GM19438 (cell line): Measurements from ENCODE around the gene MYPOP.
"Not testable (repeated sequence)": the region's sequence is repeated elsewhere in the genome, so short reads cannot be mapped to it uniquely, and the experiment has no call there.

Experiments
- ATAC-seq: cut with Tn5 transposase; IDR thresholded peaks from one replicate; pipeline ENCODE4 v1.9.1; 2021; ENCODE audit warnings: low read depth; ENCODE audit not compliant: unreplicated experiment

Gene MYPOP

DNA sequence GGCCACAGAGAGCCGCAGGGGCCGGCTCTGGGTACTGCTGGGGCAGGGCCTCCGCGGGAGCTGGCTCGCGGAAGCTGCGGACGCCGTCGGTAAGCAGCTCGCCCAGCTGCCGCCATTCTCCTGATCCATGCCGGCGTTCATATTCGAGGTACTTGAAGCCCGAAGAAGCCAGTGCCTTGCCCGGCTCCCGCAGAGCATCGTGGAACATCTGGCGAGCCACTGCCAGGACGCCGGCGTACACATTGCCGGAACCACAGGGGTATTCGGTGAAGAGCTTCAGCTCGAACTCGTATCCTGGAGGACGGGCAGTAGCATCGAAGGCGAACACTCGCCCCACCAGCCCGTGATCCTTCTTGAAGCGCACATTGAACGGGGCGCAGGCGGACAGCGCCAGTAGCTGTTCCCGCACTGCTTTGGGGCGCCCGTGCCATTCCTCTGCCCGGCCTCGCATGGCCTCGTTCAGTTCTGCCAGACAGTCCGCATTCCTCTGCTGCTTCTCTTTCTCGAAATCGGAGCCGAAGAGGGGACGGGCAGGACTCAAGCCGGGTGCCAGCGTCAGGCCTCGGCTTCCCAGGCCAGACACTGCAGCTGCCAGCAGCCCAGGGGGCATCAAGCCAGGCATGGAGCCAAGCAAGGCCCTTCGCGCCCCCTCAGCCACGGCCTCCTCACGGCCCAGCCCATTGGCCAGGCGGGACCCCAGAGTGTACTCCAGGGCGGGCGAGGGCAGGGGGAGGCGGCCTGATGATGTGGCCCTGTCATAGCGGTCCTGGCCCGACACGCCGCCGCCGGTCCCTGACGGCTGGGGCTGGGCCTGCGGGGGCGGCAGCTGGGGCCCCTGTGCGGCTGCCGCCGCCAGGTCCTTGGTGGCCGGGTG is 17.5 kb downstream of the MYPOP start:
- ATAC-seq: no peak

GRCh38 chr19:45883881-45884681 is 18.3 kb downstream of the MYPOP start:
- ATAC-seq: no peak

GRCh38 chr19:45883586-45883880 is 18.9 kb downstream of the MYPOP start:
- ATAC-seq: no peak

DNA sequence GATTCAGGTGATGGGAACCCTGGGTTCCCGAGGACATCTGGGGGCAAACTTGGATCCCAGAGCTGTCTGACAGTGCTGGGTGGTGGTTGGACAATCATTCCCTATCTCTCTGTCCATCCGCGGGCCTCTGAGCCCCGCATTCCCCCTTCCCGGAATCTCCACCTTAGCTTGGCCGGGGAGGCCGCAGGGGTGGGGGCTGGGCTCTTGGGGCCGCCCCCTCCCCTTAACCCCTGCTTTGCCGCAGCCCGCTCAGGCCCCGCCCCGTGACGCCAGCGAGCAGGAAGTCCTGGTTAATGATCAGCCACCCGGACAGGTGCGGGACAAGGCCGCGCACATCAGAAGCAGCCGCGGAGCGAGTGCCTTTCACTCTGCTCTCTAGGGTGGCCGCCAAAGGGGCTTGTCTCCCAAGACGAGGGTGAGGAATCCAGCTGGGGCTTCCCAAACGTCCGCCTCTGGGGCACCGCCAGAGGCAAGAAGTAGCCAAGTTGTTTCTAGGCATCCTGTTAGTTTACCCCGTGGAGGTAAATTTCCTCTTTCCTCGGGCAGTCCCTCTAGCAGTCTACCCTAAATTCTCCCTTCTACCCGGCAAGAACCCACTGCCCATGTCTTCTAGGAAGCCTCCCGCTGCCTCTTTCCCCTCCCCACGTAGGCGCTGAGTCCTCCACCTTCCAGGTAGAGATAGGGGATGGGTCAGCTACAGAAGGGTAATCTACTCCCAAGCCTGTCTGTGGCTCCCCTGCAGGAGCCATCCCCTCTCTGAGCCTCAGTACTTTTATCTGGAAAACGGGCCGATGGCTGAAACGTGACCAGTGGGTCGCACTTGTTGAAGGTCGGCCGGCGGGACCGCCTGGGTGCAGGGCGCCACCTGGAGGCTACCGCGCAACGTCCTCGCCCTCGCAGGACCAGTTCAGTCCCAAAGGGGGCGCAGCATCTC is 19.5 kb downstream of the MYPOP start:
- no peak for ATAC-seq

DNA sequence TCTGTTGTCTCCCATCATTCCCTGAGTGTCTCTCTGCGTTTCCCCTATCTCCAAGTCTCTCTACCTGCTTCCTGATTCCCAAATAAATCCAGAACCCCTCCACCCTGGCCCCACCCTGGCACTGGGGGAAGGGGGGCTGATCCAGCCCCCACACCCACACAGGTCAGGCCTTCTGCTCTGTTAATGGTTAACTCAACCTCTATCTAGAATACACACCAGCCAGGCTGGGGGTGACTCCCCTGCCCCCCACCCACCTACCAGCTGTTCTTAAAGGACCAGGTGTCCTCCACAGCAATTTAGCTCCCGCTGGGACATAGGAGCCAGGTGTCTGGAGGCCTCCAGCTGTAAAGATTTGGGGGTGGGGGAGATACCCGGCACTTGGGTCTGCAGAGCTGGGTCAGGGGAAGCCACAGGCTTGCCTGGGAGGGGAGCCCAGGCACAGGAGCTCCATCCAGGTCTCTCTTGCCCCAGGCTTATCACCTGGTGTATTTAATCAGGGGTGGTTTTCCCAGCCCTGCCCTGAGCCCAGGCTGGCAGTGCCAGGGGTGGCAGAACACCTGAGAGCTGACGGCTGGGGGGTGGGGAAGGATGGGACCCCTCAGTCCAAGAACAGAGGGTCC is 20.4 kb downstream of the MYPOP start:
- ATAC-seq: no peak

- no peak for ATAC-seq
Observed at GRCh38 chr19:45881082-45881908, 21.1 kb downstream of the MYPOP start.

- ATAC-seq: no peak
Observed at GRCh38 chr19:45879971-45880370, 22.4 kb downstream of the MYPOP start.

DNA sequence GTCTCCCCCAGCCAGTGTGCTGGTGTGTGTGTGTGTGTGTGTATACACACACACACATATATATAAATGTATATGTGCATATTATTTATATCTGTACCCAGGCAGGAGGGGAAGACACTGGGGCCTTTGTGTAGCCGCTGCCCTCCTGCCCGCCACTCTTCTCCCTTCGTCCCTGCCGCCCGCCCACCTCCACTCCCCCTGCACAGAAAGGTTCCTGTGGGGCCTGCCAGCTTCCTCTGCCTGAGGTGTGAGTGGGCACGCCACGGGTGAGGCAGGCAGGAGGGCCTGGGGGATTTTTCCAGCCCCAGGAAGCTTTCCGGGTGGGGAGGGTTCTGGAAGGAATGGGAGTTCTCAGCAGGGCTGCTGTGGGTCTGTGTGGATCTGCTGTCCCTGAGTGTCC is 23.4 kb downstream of the MYPOP start:
- ATAC-seq: no peak

DNA sequence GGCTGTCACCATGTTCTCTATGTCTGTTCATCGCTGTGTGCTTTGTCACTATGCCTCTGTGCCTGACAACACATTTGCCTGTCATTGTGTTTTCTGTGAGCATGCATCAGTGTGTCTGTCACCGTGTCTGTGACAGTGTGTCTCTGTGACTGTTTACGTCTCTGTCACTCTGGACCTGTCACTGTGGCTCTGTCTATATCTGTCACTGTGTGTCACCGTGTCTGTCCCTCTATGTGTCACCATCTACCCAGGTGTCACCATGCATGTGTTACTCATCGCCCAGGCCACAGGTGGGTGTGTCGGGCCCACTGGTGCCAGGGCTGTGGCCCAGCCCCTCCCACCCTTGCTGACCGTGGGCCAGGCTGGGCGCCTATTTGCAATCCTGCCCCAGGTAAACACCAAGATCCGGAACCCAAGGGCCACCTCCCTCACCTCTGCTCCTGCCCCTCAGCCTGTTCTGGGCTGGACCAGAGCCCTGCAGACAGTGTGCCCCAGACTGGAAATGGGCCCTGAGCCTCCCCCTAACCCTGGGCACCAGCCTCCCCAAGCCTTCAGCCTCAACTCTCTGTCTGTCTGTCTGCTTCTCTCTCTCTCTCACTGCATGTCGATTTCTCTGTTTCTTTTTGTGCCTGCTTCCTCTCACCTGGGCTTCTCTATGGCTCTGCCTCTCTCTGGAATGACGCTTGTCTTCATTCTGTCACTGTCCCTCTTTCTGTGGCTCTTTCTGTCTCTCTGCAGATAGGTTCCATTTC is 24.2 kb downstream of the MYPOP start:
- no peak for ATAC-seq

DNA sequence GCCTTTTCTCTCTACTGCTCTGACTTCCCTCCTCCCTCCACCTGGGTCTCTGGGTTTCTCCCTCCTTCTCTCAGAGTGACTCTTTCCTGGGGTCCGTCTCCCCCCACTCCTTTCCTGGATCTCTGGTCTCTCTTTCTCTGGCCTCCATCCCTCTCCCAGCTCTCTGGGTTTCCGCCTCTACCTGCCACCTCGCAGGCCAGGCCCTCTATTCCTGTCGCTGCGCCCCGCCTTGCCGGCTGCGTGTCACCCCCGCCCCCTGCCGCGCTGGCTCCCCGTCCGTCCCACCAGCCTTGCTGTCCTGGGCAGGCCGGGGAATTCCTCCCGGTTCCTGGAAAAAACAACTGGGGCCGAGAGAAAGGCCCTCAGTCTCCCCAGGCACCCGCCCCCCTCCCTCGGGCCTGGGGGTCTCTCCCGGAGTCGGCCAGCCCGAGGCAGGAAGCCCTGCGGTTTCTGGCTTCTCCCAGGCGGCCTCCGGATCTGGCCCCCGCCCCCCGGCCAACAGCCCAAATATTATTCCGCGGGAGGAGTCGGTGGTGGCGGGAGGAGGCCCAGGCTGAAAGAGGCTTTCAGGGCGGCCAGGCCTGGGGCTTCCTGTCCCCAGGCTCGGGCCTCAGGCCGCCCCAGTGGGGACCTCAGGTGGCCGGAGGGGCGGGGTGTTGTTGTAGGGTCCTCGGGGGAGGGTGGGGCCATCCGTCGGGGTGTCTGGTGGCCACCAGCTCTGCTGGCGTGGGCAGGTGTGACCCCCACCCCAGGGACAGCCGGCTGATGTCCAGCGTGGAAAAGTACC is 25.8 kb downstream of the MYPOP start:
- ATAC-seq: no peak

DNA sequence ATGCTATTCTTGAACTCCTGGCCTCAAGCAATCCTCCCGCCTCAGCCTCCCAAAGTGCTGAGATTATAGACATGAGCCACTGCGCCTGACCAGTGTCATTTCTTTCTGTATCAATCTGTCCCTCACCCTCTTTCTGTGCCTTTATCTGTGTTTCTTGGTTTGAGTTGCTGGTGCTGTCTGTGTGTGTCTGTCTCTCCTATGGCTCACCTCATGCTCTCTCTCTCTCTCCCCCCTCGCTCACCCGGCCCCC is 26.3 kb downstream of the MYPOP start:
- no peak for ATAC-seq

GRCh38 chr19:45874620-45874966 is 27.8 kb downstream of the MYPOP start:
- ATAC-seq: no peak

GRCh38 chr19:45873219-45873772 is 29.1 kb downstream of the MYPOP start:
- no peak for ATAC-seq

DNA sequence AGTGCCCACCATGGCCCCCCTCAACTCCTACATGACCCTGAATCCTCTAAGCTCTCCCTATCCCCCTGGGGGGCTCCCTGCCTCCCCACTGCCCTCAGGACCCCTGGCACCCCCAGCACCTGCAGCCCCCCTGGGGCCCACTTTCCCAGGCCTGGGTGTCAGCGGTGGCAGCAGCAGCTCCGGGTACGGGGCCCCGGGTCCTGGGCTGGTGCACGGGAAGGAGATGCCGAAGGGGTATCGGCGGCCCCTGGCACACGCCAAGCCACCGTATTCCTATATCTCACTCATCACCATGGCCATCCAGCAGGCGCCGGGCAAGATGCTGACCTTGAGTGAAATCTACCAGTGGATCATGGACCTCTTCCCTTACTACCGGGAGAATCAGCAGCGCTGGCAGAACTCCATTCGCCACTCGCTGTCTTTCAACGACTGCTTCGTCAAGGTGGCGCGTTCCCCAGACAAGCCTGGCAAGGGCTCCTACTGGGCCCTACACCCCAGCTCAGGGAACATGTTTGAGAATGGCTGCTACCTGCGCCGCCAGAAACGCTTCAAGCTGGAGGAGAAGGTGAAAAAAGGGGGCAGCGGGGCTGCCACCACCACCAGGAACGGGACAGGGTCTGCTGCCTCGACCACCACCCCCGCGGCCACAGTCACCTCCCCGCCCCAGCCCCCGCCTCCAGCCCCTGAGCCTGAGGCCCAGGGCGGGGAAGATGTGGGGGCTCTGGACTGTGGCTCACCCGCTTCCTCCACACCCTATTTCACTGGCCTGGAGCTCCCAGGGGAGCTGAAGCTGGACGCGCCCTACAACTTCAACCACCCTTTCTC is 30.1 kb downstream of the MYPOP start:
- no peak for ATAC-seq

DNA sequence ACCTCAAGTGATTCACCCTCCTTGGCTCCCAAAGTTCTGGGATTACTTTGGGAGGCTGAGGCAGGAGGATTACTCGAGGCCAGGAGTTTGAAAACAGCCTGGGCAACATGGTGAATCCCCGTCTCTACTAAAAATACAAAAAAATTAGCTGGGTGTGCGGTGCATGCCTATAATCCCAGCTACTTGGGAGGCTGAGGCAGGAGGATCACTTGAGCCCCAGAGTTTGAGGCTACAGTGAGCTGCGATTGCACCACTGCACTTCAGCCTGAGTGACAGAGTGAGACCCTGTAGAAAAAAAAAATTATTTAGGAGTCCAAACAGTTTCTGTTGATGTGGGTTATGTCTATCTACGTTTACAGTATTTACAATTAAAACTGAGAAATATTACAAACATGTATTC is 31.6 kb downstream of the MYPOP start:
- ATAC-seq: no peak

GRCh38 chr19:45867241-45867640 is 35.2 kb downstream of the MYPOP start:
- ATAC-seq: not testable (repeated sequence)

- ATAC-seq: no peak
Observed at GRCh38 chr19:45866400-45867176, 35.8 kb downstream of the MYPOP start.
